Keratinocyte (primary cell): ENCODE measurements around the gene TUG1. TPM values are rescaled to one million over a fixed set of nuclear protein-coding genes. Genes with fewer than 3 reads are reported as not detected.

Experiments used
- DNase-seq: peaks from one replicate; pipeline ENCODE4 v3.0.0-alpha.2; 2011; ENCODE audit warnings: low read depth, missing footprints, low spot score
- FAIRE-seq: peaks from 2 replicates; lab custom pipeline; 2011; peaks lifted over from hg19 to GRCh38; lab: Jason Lieb, UNC
- H2AFZ ChIP-seq: 2 replicates; pipeline ENCODE4 v1.6.0; 2012; ENCODE audit warnings: low read length, control low read depth, inconsistent platforms; ENCODE audit not compliant: control insufficient read depth
- H3K27ac ChIP-seq: 2 replicates; pipeline ENCODE4 v1.5.1; 2011; ENCODE audit warnings: low read length; ENCODE audit not compliant: control insufficient read depth, insufficient read depth
- H3K27me3 ChIP-seq: 3 replicates; pipeline ENCODE4 v1.6.0; 2011; ENCODE audit warnings: low read length; ENCODE audit not compliant: control insufficient read depth, insufficient read depth; ENCODE audit errors: extremely low read depth
- H3K36me3 ChIP-seq, 2 experiments: 2 replicates in 1 of 2; 3 replicates in 1 of 2; pipeline ENCODE4 v1.5.1; 2011; ENCODE audit warnings: low read length in 2 of 2, mild to moderate bottlenecking in 1 of 2; ENCODE audit not compliant: control insufficient read depth in 2 of 2, insufficient read depth in 2 of 2; ENCODE audit errors: extremely low read depth in 1 of 2
- H3K4me1 ChIP-seq: 3 replicates; pipeline ENCODE4 v1.5.1; 2011; ENCODE audit warnings: low read length; ENCODE audit not compliant: control insufficient read depth, insufficient read depth; ENCODE audit errors: extremely low read depth
- H3K4me2 ChIP-seq: 3 replicates; pipeline ENCODE4 v1.6.0; 2011; ENCODE audit warnings: low read depth, low read length; ENCODE audit not compliant: control insufficient read depth, insufficient read depth; ENCODE audit errors: extremely low read depth
- H3K4me3 ChIP-seq, 3 experiments: fragments of 200-600 bp in 1 of 3; sonication (generic) in 1 of 3; 2 replicates in 2 of 3; 3 replicates in 1 of 3; pipeline ENCODE4 v1.5.1; 2011 to 2016; ENCODE audit warnings: low read length in 3 of 3, mild to moderate bottlenecking in 3 of 3, control low read depth in 2 of 3, inconsistent platforms in 1 of 3, low read depth in 1 of 3, mixed read lengths in 1 of 3, mixed run types in 1 of 3, moderate library complexity in 1 of 3; ENCODE audit not compliant: control insufficient read depth in 2 of 3, insufficient read depth in 2 of 3; ENCODE audit errors: extremely low read depth in 1 of 3
- H3K79me2 ChIP-seq: 2 replicates; pipeline ENCODE4 v1.6.0; 2012; ENCODE audit warnings: low read length; ENCODE audit not compliant: control insufficient read depth, insufficient read depth
- H3K9ac ChIP-seq: 3 replicates; pipeline ENCODE4 v1.6.0; 2011; ENCODE audit warnings: low read length; ENCODE audit not compliant: control insufficient read depth, insufficient read depth; ENCODE audit errors: extremely low read depth
- H3K9me1 ChIP-seq: 3 replicates; pipeline ENCODE4 v1.6.0; 2011; ENCODE audit warnings: low read length; ENCODE audit not compliant: control insufficient read depth, insufficient read depth; ENCODE audit errors: extremely low read depth
- H3K9me3 ChIP-seq: 2 replicates; pipeline ENCODE4 v1.5.1; 2012; ENCODE audit warnings: low read depth, low read length; ENCODE audit not compliant: control insufficient read depth
- H4K20me1 ChIP-seq: 3 replicates; pipeline ENCODE4 v1.6.0; 2011; ENCODE audit warnings: low read length; ENCODE audit not compliant: control insufficient read depth, insufficient read depth; ENCODE audit errors: extremely low read depth
- CTCF ChIP-seq, 3 experiments: IDR thresholded peaks in 1 of 3; conservative IDR thresholded peaks in 1 of 3; optimal IDR thresholded peaks in 1 of 3; 2 replicates in 2 of 3; 3 replicates in 1 of 3; pipeline versions ENCODE3 to v1.5.1; 2011; ENCODE audit warnings: low read length in 3 of 3, mild to moderate bottlenecking in 3 of 3, moderate library complexity in 2 of 3, control low read depth in 1 of 3, inconsistent platforms in 1 of 3; ENCODE audit not compliant: insufficient read depth in 2 of 3; ENCODE audit errors: extremely low read depth in 1 of 3
- EZH2 ChIP-seq: IDR thresholded peaks from one replicate; pipeline ENCODE4 v1.6.1; 2012; ENCODE audit warnings: inconsistent platforms, mild to moderate bottlenecking, low read length, moderate library complexity
- dilution Hi-C: fragments of 300-500 bp; cut with MboI; formaldehyde crosslinking; loops from one replicate; pipeline ENCODE4 v1.7.0; 2020; ENCODE audit warnings: low sequenced_read_pairs; ENCODE audit not compliant: extremely low pct_ligation_motif_present
- polyA plus RNA-seq, 5 experiments: library from polyadenylated mRNA; depleted of rRNA in 3 of 5; stranded (reverse) in 3 of 5; stranded (forward) in 1 of 5; unstranded in 1 of 5; fragments of >200 nt; gene quantifications; 1 replicate in 1 of 5; 2 replicates in 3 of 5; 3 replicates in 1 of 5; pipeline versions ENCODE4 v1.2.1 to v1.2.3, GENCODE V29; 2011 to 2012; ENCODE audit warnings: missing spikeins in 2 of 5, low read depth in 1 of 5, low replicate concordance in 1 of 5

TUG1 gene
- polyA plus RNA-seq, 1 donor (not counting 4 experiments of a cell fraction or from before 2014, with no cell fraction given) = 77.1 TPM

GRCh38 chr22:30920407-30920806, 48.7 kb upstream of the TUG1 start:
- no peak overlapping the region for H3K4me3 ChIP-seq
- H3K9ac ChIP-seq = no peak overlapping the region
- peak overlapping the region; percentile 66 for H3K4me2 ChIP-seq
- H2AFZ ChIP-seq = no peak overlapping the region
- DNase-seq = no peak
- no peaks in the 10 kb centered on the region for H3K79me2 ChIP-seq
- no peaks in the 10 kb centered on the region for H3K9me3 ChIP-seq
- FAIRE-seq = peak; percentile 20
- TF ChIP-seq CTCF (optimal IDR thresholded peaks at IDR 0.05 in 1 of 3, IDR thresholded peaks at IDR 0.05 in 1 of 3, conservative IDR thresholded peaks at IDR 0.05 in 1 of 3; ENCODE audit: extremely low read depth in 1 of 3, insufficient read depth in 2 of 3, low read length in 3 of 3) (peak; percentile 80 to 88 (median 81)), EZH2 (no peak)
- no peaks in the 10 kb centered on the region for H3K27me3 ChIP-seq
- H4K20me1 ChIP-seq = no peaks in the 10 kb centered on the region
- H3K36me3 ChIP-seq = peaks cover 0 to 5% of the 10 kb centered on the region in 2 experiments
- dilution Hi-C loops = no loop called here
- no peaks in the 10 kb centered on the region for H3K9me1 ChIP-seq
- peaks cover 4% of the 10 kb centered on the region for H3K4me1 ChIP-seq
- no peak overlapping the region for H3K27ac ChIP-seq

GRCh38 chr22:30921108-30921507, 48.0 kb upstream of the TUG1 start:
- H3K4me3 ChIP-seq = no peak overlapping the region
- no peak for TF ChIP-seq CTCF (optimal IDR thresholded peaks at IDR 0.05 in 1 of 3, IDR thresholded peaks at IDR 0.05 in 1 of 3, conservative IDR thresholded peaks at IDR 0.05 in 1 of 3; ENCODE audit: extremely low read depth in 1 of 3, insufficient read depth in 2 of 3, low read length in 3 of 3)
- TF ChIP-seq EZH2 = no peak
- DNase-seq = no peak

More at GRCh38 chr22:30921108-30921507, 48.0 kb upstream of the TUG1 start:
- Histone ChIP-seq H3K36me3 (peaks cover 0 to 8% of the 10 kb centered on the region in 2 experiments), H3K4me2 (peak overlapping the region; percentile 57), H3K9ac (no peak overlapping the region), H3K9me3 (no peaks in the 10 kb centered on the region), H3K4me1 (peaks cover 4% of the 10 kb centered on the region), H3K27ac (no peak overlapping the region), H4K20me1 (no peaks in the 10 kb centered on the region), H3K79me2 (no peaks in the 10 kb centered on the region), H2AFZ (no peak overlapping the region), H3K9me1 (no peaks in the 10 kb centered on the region), H3K27me3 (no peaks in the 10 kb centered on the region)
- dilution Hi-C loops = no loop called here
- FAIRE-seq = no peak
